Ovary (tissue), 9 donors: ENCODE results near the gene SLC23A2. TPM values are rescaled to one million over a fixed set of nuclear protein-coding genes. Genes with fewer than 3 reads are reported as not detected.

Experiments
- DNase-seq, 5 donors: peaks; one replicate each; pipeline ENCODE4 v3.0.0-alpha.2; 2019 to 2020
- H3K27ac ChIP-seq, 2 donors: fragments of 200-600 bp; one replicate each; pipeline versions ENCODE4 v1.5.1 to v1.8.0; 2019 to 2022
- H3K27me3 ChIP-seq: fragments of 200-600 bp; one replicate; pipeline ENCODE4 v1.8.0; 2022
- H3K36me3 ChIP-seq: fragments of 200-600 bp; sonication (generic); one replicate; pipeline ENCODE4 v1.5.1; 2019
- H3K4me1 ChIP-seq: one replicate; pipeline ENCODE4 v1.8.1; 2013; ENCODE audit warnings: mild to moderate bottlenecking, moderate library complexity; ENCODE audit not compliant: insufficient read depth
- H3K4me3 ChIP-seq: fragments of 200-600 bp; sonication (generic); one replicate; pipeline ENCODE4 v1.5.1; 2017
- H3K9me3 ChIP-seq, 2 donors: fragments of 200-600 bp in 1 of 2; sonication (generic) in 1 of 2; one replicate each; pipeline versions ENCODE4 v1.5.1 to v1.8.1; 2013 to 2019; ENCODE audit warnings: mild to moderate bottlenecking in 1 of 2, moderate library complexity in 1 of 2
- CTCF ChIP-seq, 3 donors: fragments of 450-650 bp in 2 of 3; fragments of 200-600 bp in 1 of 3; IDR thresholded peaks; one replicate each; pipeline versions ENCODE4 v1.5.1 to v1.8.0; 2016 to 2022; ENCODE audit warnings: antibody characterized with exemption in 3 of 3, mild to moderate bottlenecking in 1 of 3
- EP300 ChIP-seq: sonication (generic); formaldehyde crosslinking; IDR thresholded peaks from one replicate; pipeline ENCODE4 v1.6.1; 2017; ENCODE audit warnings: antibody characterized with exemption
- POLR2A ChIP-seq: fragments of 450-650 bp; IDR thresholded peaks from one replicate; pipeline ENCODE4 v1.6.1; 2017; ENCODE audit warnings: antibody characterized with exemption, mild to moderate bottlenecking, moderate library complexity
- WGBS, 3 donors: extraction: QIAGEN DNeasy Blood & Tissue Kit in 1 of 3; methylation state at CpG; one replicate each; pipeline versions ENCODE4 v1.1.5 to v1.1.7; 2013 to 2017; 5-methylcytosine and 5-hydroxymethylcytosine counted together
- intact Hi-C, 4 donors: fragments of 100-400 bp; cut with DNase I; formaldehyde crosslinking; loops; one replicate each; pipeline versions ENCODE4 v1.11.0 to v1.15.1; 2022 to 2023
- polyA plus RNA-seq, 2 donors: library from polyadenylated mRNA; stranded (reverse); fragments of 200-250 nt in 1 of 2; fragments of 350-450 nt in 1 of 2; fragmentation: Illumina TruSeq in 1 of 2; extraction: RNeasy Lipid Tissue Mini Kit (QIAGEN cat#74804) in 1 of 2; gene quantifications; one replicate each; pipeline ENCODE4 v1.2.3, GENCODE V29; 2013 to 2014
- total RNA-seq, 7 donors: library from RNA; depleted of rRNA in 2 of 7; stranded (reverse); fragments of >200 nt in 2 of 7; fragmentation: NEBNext Ultra II Directional in 3 of 7; extraction: Animal tissue kit (Norgen Biotek cat#: 25700) in 3 of 7; gene quantifications; one replicate each; pipeline versions ENCODE4 v1.1.0 to v1.2.4, GENCODE V29; 2016 to 2023
- donor health status: DM: no; HTN: no; CAD: no; lungs with moderate emphysema.
- donor health status: DM: no; HTN: no; CAD: no.
- donor health status: Bipolar disorder and iron deficiency.
- donor health status: DM: yes; HTN: yes; CAD: no.
- donor health status: DM: no; HTN: no; CAD: no.
- donor health status: DM: yes; HTN: yes; CAD: no.

The SLC23A2 gene
- total and polyA plus RNA-seq, 9 donors = 28.7 to 95.6 (median 61.0) TPM

GRCh38 chr20:4819901-4820300 is 181.4 kb downstream of the SLC23A2 start:
- no peak for TF ChIP-seq CTCF (IDR thresholded peaks at IDR 0.05)
- no peak for TF ChIP-seq POLR2A
- no peak for TF ChIP-seq EP300
- 93 to 95% (median 93%) methylated on average over 4 of the region's 4 CpGs for WGBS, 3 donors
- no peak for DNase-seq
- H3K27ac ChIP-seq = no peak overlapping the region
- H3K36me3 ChIP-seq = no peaks in the 10 kb centered on the region
- intact Hi-C loops = no loop called here
- H3K4me1 ChIP-seq = peaks cover 7% of the 10 kb centered on the region
- H3K4me3 ChIP-seq = no peak overlapping the region
- no peaks in the 10 kb centered on the region for H3K9me3 ChIP-seq
- no peaks in the 10 kb centered on the region for H3K27me3 ChIP-seq

GRCh38 chr20:4817230-4817671 is 184.1 kb downstream of the SLC23A2 start:
- no peaks in the 10 kb centered on the region for H3K36me3 ChIP-seq
- WGBS, 3 donors = 53 to 66% (median 54%) methylated on average over 3 of the region's 3 CpGs
- H3K4me3 ChIP-seq = no peak overlapping the region
- no peak for DNase-seq
- TF ChIP-seq POLR2A (no peak), EP300 (no peak), CTCF (IDR thresholded peaks at IDR 0.05) (no peak)
- no peak overlapping the region for H3K27ac ChIP-seq
- H3K4me1 ChIP-seq = peaks cover 10% of the 10 kb centered on the region
- H3K27me3 ChIP-seq = no peaks in the 10 kb centered on the region
- intact Hi-C loops = no loop called here
- H3K9me3 ChIP-seq = no peaks in the 10 kb centered on the region

- no peak for DNase-seq
- no peak for TF ChIP-seq CTCF (IDR thresholded peaks at IDR 0.05)
- TF ChIP-seq POLR2A = no peak
- no peak for TF ChIP-seq EP300
- H3K4me3 ChIP-seq = no peak overlapping the region
- no peaks in the 10 kb centered on the region for H3K36me3 ChIP-seq
- H3K27me3 ChIP-seq = no peaks in the 10 kb centered on the region
- no peak overlapping the region for H3K27ac ChIP-seq
- no peaks in the 10 kb centered on the region for H3K9me3 ChIP-seq
- intact Hi-C loops = no loop called here
- WGBS, 3 donors = 79 to 89% (median 81%) methylated on average over 5 of the region's 5 CpGs
- peaks cover 8% of the 10 kb centered on the region for H3K4me1 ChIP-seq
Observed at GRCh38 chr20:4815628-4816027, 185.7 kb downstream of the SLC23A2 start.

- Histone ChIP-seq H3K4me1 (peaks cover 8% of the 10 kb centered on the region), H3K27ac (no peak overlapping the region), H3K9me3 (no peaks in the 10 kb centered on the region), H3K36me3 (no peaks in the 10 kb centered on the region), H3K4me3 (no peak overlapping the region), H3K27me3 (no peaks in the 10 kb centered on the region)
- peak in 1 of 5 donors; percentile 27 for DNase-seq
- intact Hi-C loops = no loop called here
- TF ChIP-seq CTCF (IDR thresholded peaks at IDR 0.05) (no peak), EP300 (no peak), POLR2A (no peak)
- WGBS, 3 donors = 60 to 71% (median 66%) methylated on average over 20 of the region's 20 CpGs
Observed at GRCh38 chr20:4814696-4815252, 186.5 kb downstream of the SLC23A2 start.
